ENCODE data around the gene C4BPB. TPM values are rescaled to one million over a fixed set of nuclear protein-coding genes. Genes with fewer than 3 reads are reported as not detected.

Gene C4BPB
- total RNA-seq, 1 donor from 2014 or later, result 0.25 TPM

- Histone ChIP-seq H2AFZ (ENCODE audit: low read depth, low read length) (no peak overlapping the region), H3K36me3 (ENCODE audit: insufficient read depth, low read length) (no peaks in the 10 kb centered on the region), H3K4me1 (ENCODE audit: insufficient read depth, low read length) (no peaks in the 10 kb centered on the region), H4K20me1 (ENCODE audit: insufficient read depth, low read length) (no peaks in the 10 kb centered on the region), H3K79me2 (ENCODE audit: insufficient read depth, low read length) (no peaks in the 10 kb centered on the region), H3K27me3 (ENCODE audit: insufficient read depth, low read length) (no peaks in the 10 kb centered on the region), H3K4me2 (ENCODE audit: low read length) (no peak overlapping the region), H3K4me3 (ENCODE audit: insufficient read depth, low read depth, low read length) (no peak overlapping the region), H3K9me3 (ENCODE audit: insufficient read depth, low read depth, low read length) (no peaks in the 10 kb centered on the region), H3K9ac (ENCODE audit: low read length) (no peak overlapping the region), H3K27ac (ENCODE audit: low read depth, low read length) (no peak overlapping the region)
- no peak overlapping the region for H3K4me3 Mint-ChIP-seq (ENCODE audit: unreplicated experiment)
- H3K9me3 Mint-ChIP-seq (ENCODE audit: unreplicated experiment), result no peaks in the 10 kb centered on the region
- H3K4me1 Mint-ChIP-seq (ENCODE audit: low read depth, unreplicated experiment), result no peaks in the 10 kb centered on the region
- peaks cover 22% of the 10 kb centered on the region for H3K36me3 Mint-ChIP-seq (ENCODE audit: low read depth, unreplicated experiment)
- no peak overlapping the region for H3K27ac Mint-ChIP-seq (ENCODE audit: unreplicated experiment)
- FAIRE-seq (no peak), DNase-seq (ENCODE audit: low read depth) (no peak)
- no peaks in the 10 kb centered on the region for H3K27me3 Mint-ChIP-seq (ENCODE audit: low read depth, unreplicated experiment)
- no peak for TF ChIP-seq EZH2 (IDR thresholded peaks at IDR 0.05; ENCODE audit: insufficient read depth, low read length)
- no peak for TF ChIP-seq CTCF (IDR thresholded peaks at IDR 0.05; ENCODE audit: insufficient read depth, low read depth, low read length)
Measured at GRCh38 chr1:207060596-207060995, 28.1 kb upstream of the C4BPB start.

- no peak for TF ChIP-seq EZH2 (IDR thresholded peaks at IDR 0.05; ENCODE audit: insufficient read depth, low read length)
- TF ChIP-seq CTCF (IDR thresholded peaks at IDR 0.05; ENCODE audit: insufficient read depth, low read depth, low read length), result no peak
- no peaks in the 10 kb centered on the region for H4K20me1 ChIP-seq (ENCODE audit: insufficient read depth, low read length)
- no peak overlapping the region for H2AFZ ChIP-seq (ENCODE audit: low read depth, low read length)
- no peaks in the 10 kb centered on the region for H3K27me3 ChIP-seq (ENCODE audit: insufficient read depth, low read length)
- FAIRE-seq, result no peak
- no peak overlapping the region for H3K4me3 ChIP-seq (ENCODE audit: insufficient read depth, low read depth, low read length)
- DNase-seq (ENCODE audit: low read depth), result no peak
- Mint-ChIP-seq H3K27ac (ENCODE audit: unreplicated experiment) (no peak overlapping the region), H3K27me3 (ENCODE audit: low read depth, unreplicated experiment) (no peaks in the 10 kb centered on the region), H3K4me1 (ENCODE audit: low read depth, unreplicated experiment) (no peaks in the 10 kb centered on the region), H3K4me3 (ENCODE audit: unreplicated experiment) (no peak overlapping the region), H3K9me3 (ENCODE audit: unreplicated experiment) (no peaks in the 10 kb centered on the region), H3K36me3 (ENCODE audit: low read depth, unreplicated experiment) (peaks cover 24% of the 10 kb centered on the region)
- H3K4me1 ChIP-seq (ENCODE audit: insufficient read depth, low read length), result no peaks in the 10 kb centered on the region
- no peak overlapping the region for H3K4me2 ChIP-seq (ENCODE audit: low read length)
- H3K36me3 ChIP-seq (ENCODE audit: insufficient read depth, low read length), result no peaks in the 10 kb centered on the region
- H3K27ac ChIP-seq (ENCODE audit: low read depth, low read length), result no peak overlapping the region
- no peak overlapping the region for H3K9ac ChIP-seq (ENCODE audit: low read length)
- H3K79me2 ChIP-seq (ENCODE audit: insufficient read depth, low read length), result no peaks in the 10 kb centered on the region
- no peaks in the 10 kb centered on the region for H3K9me3 ChIP-seq (ENCODE audit: insufficient read depth, low read depth, low read length)
Measured at GRCh38 chr1:207062058-207062457, 26.6 kb upstream of the C4BPB start.

GRCh38 chr1:207063014-207063413, 25.6 kb upstream of the C4BPB start:
- no peak overlapping the region for H3K9ac ChIP-seq (ENCODE audit: low read length)
- no peak overlapping the region for H3K4me3 Mint-ChIP-seq (ENCODE audit: unreplicated experiment)
- no peak for FAIRE-seq
- H3K36me3 Mint-ChIP-seq (ENCODE audit: low read depth, unreplicated experiment), result peaks cover 24% of the 10 kb centered on the region
- no peak overlapping the region for H3K27ac Mint-ChIP-seq (ENCODE audit: unreplicated experiment)
- no peaks in the 10 kb centered on the region for H3K9me3 ChIP-seq (ENCODE audit: insufficient read depth, low read depth, low read length)
- no peaks in the 10 kb centered on the region for H3K36me3 ChIP-seq (ENCODE audit: insufficient read depth, low read length)
- H4K20me1 ChIP-seq (ENCODE audit: insufficient read depth, low read length), result no peaks in the 10 kb centered on the region
- H3K4me3 ChIP-seq (ENCODE audit: insufficient read depth, low read depth, low read length), result no peak overlapping the region
- H3K4me2 ChIP-seq (ENCODE audit: low read length), result no peak overlapping the region
- no peaks in the 10 kb centered on the region for H3K4me1 ChIP-seq (ENCODE audit: insufficient read depth, low read length)
- no peaks in the 10 kb centered on the region for H3K9me3 Mint-ChIP-seq (ENCODE audit: unreplicated experiment)
- no peaks in the 10 kb centered on the region for H3K27me3 Mint-ChIP-seq (ENCODE audit: low read depth, unreplicated experiment)
- DNase-seq (ENCODE audit: low read depth), result no peak
- no peak overlapping the region for H2AFZ ChIP-seq (ENCODE audit: low read depth, low read length)
- TF ChIP-seq EZH2 (IDR thresholded peaks at IDR 0.05; ENCODE audit: insufficient read depth, low read length) (no peak), CTCF (IDR thresholded peaks at IDR 0.05; ENCODE audit: insufficient read depth, low read depth, low read length) (no peak)
- no peak overlapping the region for H3K27ac ChIP-seq (ENCODE audit: low read depth, low read length)
- H3K27me3 ChIP-seq (ENCODE audit: insufficient read depth, low read length), result no peaks in the 10 kb centered on the region
- no peaks in the 10 kb centered on the region for H3K79me2 ChIP-seq (ENCODE audit: insufficient read depth, low read length)
- H3K4me1 Mint-ChIP-seq (ENCODE audit: low read depth, unreplicated experiment), result no peaks in the 10 kb centered on the region

Measured in astrocyte (in vitro differentiated cells and primary cell).